ENCODE data around the gene CA6.

CA6 gene

GRCh38 chr1:8980656-8981055 lies 35.0 kb downstream of the CA6 start:
- Histone ChIP-seq H3K9me3 (ENCODE audit: insufficient read depth, low read length) (no peaks in the 10 kb centered on the region), H3K36me3 (ENCODE audit: low read length) (no peaks in the 10 kb centered on the region), H2AFZ (ENCODE audit: low read depth, low read length, severe bottlenecking) (no peak overlapping the region), H3K27ac (ENCODE audit: low read depth, low read length) (no peak overlapping the region), H3K79me2 (ENCODE audit: insufficient read depth, low read length) (no peaks in the 10 kb centered on the region), H3K27me3 (ENCODE audit: low read length) (no peaks in the 10 kb centered on the region), H3K9ac (ENCODE audit: low read length) (no peak overlapping the region), H3F3A (ENCODE audit: insufficient read depth) (no peaks in the 10 kb centered on the region), H3K4me3 (ENCODE audit: insufficient read depth, low read length, poor library complexity, severe bottlenecking) (no peak overlapping the region), H3K9me2 (replicated peaks; ENCODE audit: insufficient read depth, low read length) (no peaks in the 10 kb centered on the region), H3K4me2 (ENCODE audit: low read depth, low read length, poor library complexity, severe bottlenecking) (no peak overlapping the region), H4K20me1 (ENCODE audit: low read depth, low read length) (no peaks in the 10 kb centered on the region)
- TF ChIP-seq EZH2phosphoT487 (conservative IDR thresholded peaks at IDR 0.05; ENCODE audit: low read length) (no peak), CTCF (IDR thresholded peaks at IDR 0.05; ENCODE audit: insufficient read depth, low read length, poor library complexity, severe bottlenecking) (no peak)

GRCh38 chr1:8981169-8981568 lies 35.5 kb downstream of the CA6 start:
- Histone ChIP-seq H3K9me3 (ENCODE audit: insufficient read depth, low read length) (no peaks in the 10 kb centered on the region), H3K4me2 (ENCODE audit: low read depth, low read length, poor library complexity, severe bottlenecking) (no peak overlapping the region), H3K36me3 (ENCODE audit: low read length) (no peaks in the 10 kb centered on the region), H3F3A (ENCODE audit: insufficient read depth) (no peaks in the 10 kb centered on the region), H3K4me3 (ENCODE audit: insufficient read depth, low read length, poor library complexity, severe bottlenecking) (no peak overlapping the region), H4K20me1 (ENCODE audit: low read depth, low read length) (no peaks in the 10 kb centered on the region), H3K27ac (ENCODE audit: low read depth, low read length) (no peak overlapping the region), H3K9ac (ENCODE audit: low read length) (no peak overlapping the region), H3K79me2 (ENCODE audit: insufficient read depth, low read length) (no peaks in the 10 kb centered on the region), H2AFZ (ENCODE audit: low read depth, low read length, severe bottlenecking) (no peak overlapping the region), H3K27me3 (ENCODE audit: low read length) (no peaks in the 10 kb centered on the region), H3K9me2 (replicated peaks; ENCODE audit: insufficient read depth, low read length) (no peaks in the 10 kb centered on the region)
- no peak for TF ChIP-seq CTCF (IDR thresholded peaks at IDR 0.05; ENCODE audit: insufficient read depth, low read length, poor library complexity, severe bottlenecking)
- no peak for TF ChIP-seq EZH2phosphoT487 (conservative IDR thresholded peaks at IDR 0.05; ENCODE audit: low read length)

- Histone ChIP-seq H3K79me2 (ENCODE audit: insufficient read depth, low read length) (no peaks in the 10 kb centered on the region), H3F3A (ENCODE audit: insufficient read depth) (no peaks in the 10 kb centered on the region), H3K36me3 (ENCODE audit: low read length) (no peaks in the 10 kb centered on the region), H3K9ac (ENCODE audit: low read length) (no peak overlapping the region), H4K20me1 (ENCODE audit: low read depth, low read length) (no peaks in the 10 kb centered on the region), H2AFZ (ENCODE audit: low read depth, low read length, severe bottlenecking) (no peak overlapping the region), H3K9me3 (ENCODE audit: insufficient read depth, low read length) (no peaks in the 10 kb centered on the region), H3K9me2 (replicated peaks; ENCODE audit: insufficient read depth, low read length) (no peaks in the 10 kb centered on the region), H3K4me3 (ENCODE audit: insufficient read depth, low read length, poor library complexity, severe bottlenecking) (no peak overlapping the region), H3K4me2 (ENCODE audit: low read depth, low read length, poor library complexity, severe bottlenecking) (no peak overlapping the region), H3K27ac (ENCODE audit: low read depth, low read length) (no peak overlapping the region), H3K27me3 (ENCODE audit: low read length) (no peaks in the 10 kb centered on the region)
- TF ChIP-seq CTCF (IDR thresholded peaks at IDR 0.05; ENCODE audit: insufficient read depth, low read length, poor library complexity, severe bottlenecking) (no peak), EZH2phosphoT487 (conservative IDR thresholded peaks at IDR 0.05; ENCODE audit: low read length) (no peak)
Measured at GRCh38 chr1:8984203-8984602, 38.5 kb downstream of the CA6 start.

- no peaks in the 10 kb centered on the region for H3F3A ChIP-seq (ENCODE audit: insufficient read depth)
- H4K20me1 ChIP-seq (ENCODE audit: low read depth, low read length), result no peaks in the 10 kb centered on the region
- no peak for TF ChIP-seq CTCF (IDR thresholded peaks at IDR 0.05; ENCODE audit: insufficient read depth, low read length, poor library complexity, severe bottlenecking)
- no peak for TF ChIP-seq EZH2phosphoT487 (conservative IDR thresholded peaks at IDR 0.05; ENCODE audit: low read length)
- H3K9ac ChIP-seq (ENCODE audit: low read length), result no peak overlapping the region
- H3K36me3 ChIP-seq (ENCODE audit: low read length), result no peaks in the 10 kb centered on the region
- no peaks in the 10 kb centered on the region for H3K79me2 ChIP-seq (ENCODE audit: insufficient read depth, low read length)
- no peak overlapping the region for H3K4me3 ChIP-seq (ENCODE audit: insufficient read depth, low read length, poor library complexity, severe bottlenecking)
- no peaks in the 10 kb centered on the region for H3K27me3 ChIP-seq (ENCODE audit: low read length)
- no peak overlapping the region for H3K27ac ChIP-seq (ENCODE audit: low read depth, low read length)
- no peaks in the 10 kb centered on the region for H3K9me3 ChIP-seq (ENCODE audit: insufficient read depth, low read length)
- H2AFZ ChIP-seq (ENCODE audit: low read depth, low read length, severe bottlenecking), result no peak overlapping the region
- no peak overlapping the region for H3K4me2 ChIP-seq (ENCODE audit: low read depth, low read length, poor library complexity, severe bottlenecking)
- no peaks in the 10 kb centered on the region for H3K9me2 ChIP-seq (replicated peaks; ENCODE audit: insufficient read depth, low read length)
Measured at GRCh38 chr1:8984990-8985389, 39.3 kb downstream of the CA6 start.
